ENCODE data around the gene GPC6. TPM values are rescaled to one million over a fixed set of nuclear protein-coding genes. Genes with fewer than 3 reads are reported as not detected.

The GPC6 gene
- polyA plus RNA-seq, 1 donor (not counting 4 experiments of a cell fraction or from before 2014, with no cell fraction given), result 0.42 TPM

GRCh38 chr13:93727211-93728141 lies 500.9 kb downstream of the GPC6 start:
- Histone ChIP-seq H3K9me1 (ENCODE audit: control insufficient read depth, extremely low read depth, insufficient read depth, low read length) (no peaks in the 10 kb centered on the region), H3K79me2 (ENCODE audit: control insufficient read depth, insufficient read depth, low read length) (no peaks in the 10 kb centered on the region), H3K4me3 (ENCODE audit: control insufficient read depth in 2 of 3, extremely low read depth in 1 of 3, insufficient read depth in 2 of 3, low read depth in 1 of 3, low read length in 3 of 3) (no peak overlapping the region), H2AFZ (ENCODE audit: control insufficient read depth, low read length) (no peak overlapping the region), H3K27ac (ENCODE audit: control insufficient read depth, insufficient read depth, low read length) (no peak overlapping the region), H4K20me1 (ENCODE audit: control insufficient read depth, extremely low read depth, insufficient read depth, low read length) (no peaks in the 10 kb centered on the region), H3K9me3 (ENCODE audit: control insufficient read depth, low read depth, low read length) (no peaks in the 10 kb centered on the region), H3K9ac (ENCODE audit: control insufficient read depth, extremely low read depth, insufficient read depth, low read length) (no peak overlapping the region), H3K4me1 (ENCODE audit: control insufficient read depth, extremely low read depth, insufficient read depth, low read length) (no peaks in the 10 kb centered on the region), H3K4me2 (ENCODE audit: control insufficient read depth, extremely low read depth, insufficient read depth, low read depth, low read length) (no peak overlapping the region), H3K36me3 (ENCODE audit: control insufficient read depth in 2 of 2, extremely low read depth in 1 of 2, insufficient read depth in 2 of 2, low read length in 2 of 2) (no peaks in the 10 kb centered on the region), H3K27me3 (ENCODE audit: control insufficient read depth, extremely low read depth, insufficient read depth, low read length) (no peaks in the 10 kb centered on the region)
- dilution Hi-C loops (cut with MboI; ENCODE audit: extremely low pct_ligation_motif_present, low sequenced_read_pairs), result no loop called here
- DNase-seq (ENCODE audit: low read depth, low spot score) (no peak), FAIRE-seq (no peak)
- TF ChIP-seq, protein P1, sequence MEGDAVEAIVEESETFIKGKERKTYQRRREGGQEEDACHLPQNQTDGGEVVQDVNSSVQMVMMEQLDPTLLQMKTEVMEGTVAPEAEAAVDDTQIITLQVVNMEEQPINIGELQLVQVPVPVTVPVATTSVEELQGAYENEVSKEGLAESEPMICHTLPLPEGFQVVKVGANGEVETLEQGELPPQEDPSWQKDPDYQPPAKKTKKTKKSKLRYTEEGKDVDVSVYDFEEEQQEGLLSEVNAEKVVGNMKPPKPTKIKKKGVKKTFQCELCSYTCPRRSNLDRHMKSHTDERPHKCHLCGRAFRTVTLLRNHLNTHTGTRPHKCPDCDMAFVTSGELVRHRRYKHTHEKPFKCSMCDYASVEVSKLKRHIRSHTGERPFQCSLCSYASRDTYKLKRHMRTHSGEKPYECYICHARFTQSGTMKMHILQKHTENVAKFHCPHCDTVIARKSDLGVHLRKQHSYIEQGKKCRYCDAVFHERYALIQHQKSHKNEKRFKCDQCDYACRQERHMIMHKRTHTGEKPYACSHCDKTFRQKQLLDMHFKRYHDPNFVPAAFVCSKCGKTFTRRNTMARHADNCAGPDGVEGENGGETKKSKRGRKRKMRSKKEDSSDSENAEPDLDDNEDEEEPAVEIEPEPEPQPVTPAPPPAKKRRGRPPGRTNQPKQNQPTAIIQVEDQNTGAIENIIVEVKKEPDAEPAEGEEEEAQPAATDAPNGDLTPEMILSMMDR (optimal IDR thresholded peaks at IDR 0.05 in 1 of 3, IDR thresholded peaks at IDR 0.05 in 1 of 3, conservative IDR thresholded peaks at IDR 0.05 in 1 of 3; ENCODE audit: extremely low read depth in 1 of 3, insufficient read depth in 2 of 3, low read length in 3 of 3), result no peak
- TF ChIP-seq EZH2 (IDR thresholded peaks at IDR 0.05; ENCODE audit: low read length), result no peak

GRCh38 chr13:93729383-93729782 lies 502.8 kb downstream of the GPC6 start:
- Histone ChIP-seq H3K4me1 (ENCODE audit: control insufficient read depth, extremely low read depth, insufficient read depth, low read length) (no peaks in the 10 kb centered on the region), H3K27me3 (ENCODE audit: control insufficient read depth, extremely low read depth, insufficient read depth, low read length) (no peaks in the 10 kb centered on the region), H3K27ac (ENCODE audit: control insufficient read depth, insufficient read depth, low read length) (no peak overlapping the region), H3K9me3 (ENCODE audit: control insufficient read depth, low read depth, low read length) (no peaks in the 10 kb centered on the region), H3K4me2 (ENCODE audit: control insufficient read depth, extremely low read depth, insufficient read depth, low read depth, low read length) (no peak overlapping the region), H3K79me2 (ENCODE audit: control insufficient read depth, insufficient read depth, low read length) (no peaks in the 10 kb centered on the region), H4K20me1 (ENCODE audit: control insufficient read depth, extremely low read depth, insufficient read depth, low read length) (no peaks in the 10 kb centered on the region), H3K9ac (ENCODE audit: control insufficient read depth, extremely low read depth, insufficient read depth, low read length) (no peak overlapping the region), H3K4me3 (ENCODE audit: control insufficient read depth in 2 of 3, extremely low read depth in 1 of 3, insufficient read depth in 2 of 3, low read depth in 1 of 3, low read length in 3 of 3) (no peak overlapping the region), H3K36me3 (ENCODE audit: control insufficient read depth in 2 of 2, extremely low read depth in 1 of 2, insufficient read depth in 2 of 2, low read length in 2 of 2) (no peaks in the 10 kb centered on the region), H2AFZ (ENCODE audit: control insufficient read depth, low read length) (no peak overlapping the region), H3K9me1 (ENCODE audit: control insufficient read depth, extremely low read depth, insufficient read depth, low read length) (no peaks in the 10 kb centered on the region)
- dilution Hi-C loops (cut with MboI; ENCODE audit: extremely low pct_ligation_motif_present, low sequenced_read_pairs), result no loop called here
- no peak for FAIRE-seq
- DNase-seq (ENCODE audit: low read depth, low spot score), result no peak
- TF ChIP-seq, protein P1 (optimal IDR thresholded peaks at IDR 0.05 in 1 of 3, IDR thresholded peaks at IDR 0.05 in 1 of 3, conservative IDR thresholded peaks at IDR 0.05 in 1 of 3; ENCODE audit: extremely low read depth in 1 of 3, insufficient read depth in 2 of 3, low read length in 3 of 3), result no peak
- TF ChIP-seq EZH2 (IDR thresholded peaks at IDR 0.05; ENCODE audit: low read length), result no peak

Measured in keratinocyte (primary cell).